NCI-H1694 treated with DMSO at 0.1 percent for 48 hours (cell line): ENCODE measurements around the gene THOP1.
A peak's percentile ranks its signal among the peaks of the same experiment; 100 is the strongest.

Source experiments
- DNase-seq: peaks from one replicate; lab custom pipeline; 2025; lab: John Stamatoyannopoulos, UW

The THOP1 gene

DNA sequence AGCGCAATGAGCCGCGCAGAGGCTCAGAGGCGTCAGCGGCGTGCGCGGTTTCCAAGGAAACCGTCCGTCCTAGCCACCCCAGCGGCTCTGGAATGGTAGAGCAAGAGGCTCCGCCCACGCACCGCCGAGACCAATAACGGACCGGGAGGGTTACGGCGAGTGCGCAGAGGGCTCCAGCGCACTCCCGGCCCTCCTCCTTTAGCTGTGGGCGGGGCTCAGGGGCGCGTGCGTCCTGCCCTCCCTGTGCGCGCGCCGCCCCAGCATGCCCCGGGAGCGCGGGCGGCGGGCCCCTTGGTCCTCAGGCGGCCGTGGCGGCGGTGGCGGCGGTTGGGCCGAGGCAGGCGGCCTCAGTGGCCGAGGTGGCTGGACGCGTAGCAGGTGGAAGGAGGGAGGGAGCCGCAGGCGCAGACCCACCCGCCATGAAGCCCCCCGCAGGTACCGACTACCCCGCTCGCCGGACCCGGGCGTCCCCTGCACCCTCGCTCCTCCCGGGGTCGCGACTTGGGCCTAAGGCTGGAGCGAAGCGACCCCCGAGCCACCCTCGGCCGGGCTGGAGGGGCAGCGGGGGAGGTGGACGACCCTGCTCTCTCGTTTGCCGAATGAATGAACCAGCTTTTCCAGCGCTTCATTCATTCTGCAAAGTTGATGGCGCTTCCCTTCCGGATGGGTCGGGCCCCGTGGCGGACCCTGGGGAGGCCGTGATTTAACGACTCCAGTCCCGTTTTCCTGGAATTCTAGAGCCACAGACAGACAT lies at the start of gene THOP1:
Gene THOP1, plus strand, starts transcription at position 260 of the 754 bp plus-strand sequence. Its CDS starts 160 bp downstream, at position 420.
- DNase-seq, result peak; percentile 93

- no peak for DNase-seq
Observed at GRCh38 chr19:2736550-2737190, 48.6 kb upstream of the THOP1 start.

GRCh38 chr19:2739602-2740313 lies 45.5 kb upstream of the THOP1 start, which contains the start of gene SLC39A3:
Gene SLC39A3 (minus strand): TSS chr19:2740017. CDS start chr19:2737257, 2,760 bp downstream.
- peak; percentile 91 for DNase-seq

GRCh38 chr19:2740314-2740656 lies 45.0 kb upstream of the THOP1 start:
- no peak for DNase-seq

GRCh38 chr19:2743099-2743498 lies 42.2 kb upstream of the THOP1 start:
- DNase-seq, result no peak

GRCh38 chr19:2744113-2744512 lies 41.2 kb upstream of the THOP1 start:
- no peak for DNase-seq

- no peak for DNase-seq
Observed at GRCh38 chr19:2747349-2747748, 38.0 kb upstream of the THOP1 start.

DNA sequence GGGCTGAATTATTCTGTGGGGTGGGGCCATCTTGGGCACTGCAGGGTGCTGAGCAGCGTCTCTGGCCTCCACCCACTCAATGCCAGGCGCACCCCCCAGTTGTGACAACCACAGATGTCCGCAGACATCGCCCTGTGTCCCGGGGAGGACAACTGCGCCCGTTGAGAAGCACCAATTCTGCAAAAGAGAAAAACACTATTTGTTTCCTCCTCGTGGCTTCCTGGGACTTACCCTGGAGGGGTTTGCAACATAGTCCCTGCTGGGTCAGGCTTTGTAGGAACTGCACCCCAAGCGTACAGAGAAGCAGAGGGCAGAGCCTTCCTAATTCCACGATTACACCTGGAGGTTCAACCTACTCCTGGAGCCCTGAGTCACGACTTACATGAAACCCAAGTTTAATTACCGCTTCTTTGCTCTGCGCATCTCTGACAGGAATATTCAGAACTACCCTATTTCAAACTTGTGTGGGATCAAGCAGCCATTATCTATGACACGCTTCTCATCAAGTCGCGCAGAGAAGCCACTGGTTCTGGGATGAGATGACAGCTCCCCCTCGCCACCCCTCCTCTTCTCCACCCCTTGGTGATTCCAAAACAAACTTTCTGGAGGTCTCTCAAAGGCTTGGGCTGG lies 34.4 kb upstream of the THOP1 start:
- no peak for DNase-seq

- no peak for DNase-seq
Observed at GRCh38 chr19:2751438-2751830, 33.9 kb upstream of the THOP1 start.

GRCh38 chr19:2754659-2755447 lies 30.4 kb upstream of the THOP1 start:
- DNase-seq, result no peak

DNA sequence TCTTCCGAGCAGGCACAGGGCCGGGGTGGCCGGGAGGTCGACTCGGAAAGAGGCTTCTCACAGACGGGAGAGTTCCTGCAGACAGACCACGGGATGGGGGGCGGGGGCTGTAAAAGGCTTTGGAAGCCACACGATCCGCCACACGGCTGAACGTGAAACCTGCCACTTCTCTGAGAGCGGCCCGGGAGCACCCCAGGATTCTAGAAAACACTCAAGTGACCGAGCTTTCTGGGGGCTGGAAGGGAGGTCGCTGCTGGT lies 29.9 kb upstream of the THOP1 start:
- DNase-seq, result no peak

GRCh38 chr19:2755811-2756210 lies 29.5 kb upstream of the THOP1 start:
- DNase-seq, result no peak

GRCh38 chr19:2756477-2756876 lies 28.8 kb upstream of the THOP1 start:
- DNase-seq, result no peak

DNA sequence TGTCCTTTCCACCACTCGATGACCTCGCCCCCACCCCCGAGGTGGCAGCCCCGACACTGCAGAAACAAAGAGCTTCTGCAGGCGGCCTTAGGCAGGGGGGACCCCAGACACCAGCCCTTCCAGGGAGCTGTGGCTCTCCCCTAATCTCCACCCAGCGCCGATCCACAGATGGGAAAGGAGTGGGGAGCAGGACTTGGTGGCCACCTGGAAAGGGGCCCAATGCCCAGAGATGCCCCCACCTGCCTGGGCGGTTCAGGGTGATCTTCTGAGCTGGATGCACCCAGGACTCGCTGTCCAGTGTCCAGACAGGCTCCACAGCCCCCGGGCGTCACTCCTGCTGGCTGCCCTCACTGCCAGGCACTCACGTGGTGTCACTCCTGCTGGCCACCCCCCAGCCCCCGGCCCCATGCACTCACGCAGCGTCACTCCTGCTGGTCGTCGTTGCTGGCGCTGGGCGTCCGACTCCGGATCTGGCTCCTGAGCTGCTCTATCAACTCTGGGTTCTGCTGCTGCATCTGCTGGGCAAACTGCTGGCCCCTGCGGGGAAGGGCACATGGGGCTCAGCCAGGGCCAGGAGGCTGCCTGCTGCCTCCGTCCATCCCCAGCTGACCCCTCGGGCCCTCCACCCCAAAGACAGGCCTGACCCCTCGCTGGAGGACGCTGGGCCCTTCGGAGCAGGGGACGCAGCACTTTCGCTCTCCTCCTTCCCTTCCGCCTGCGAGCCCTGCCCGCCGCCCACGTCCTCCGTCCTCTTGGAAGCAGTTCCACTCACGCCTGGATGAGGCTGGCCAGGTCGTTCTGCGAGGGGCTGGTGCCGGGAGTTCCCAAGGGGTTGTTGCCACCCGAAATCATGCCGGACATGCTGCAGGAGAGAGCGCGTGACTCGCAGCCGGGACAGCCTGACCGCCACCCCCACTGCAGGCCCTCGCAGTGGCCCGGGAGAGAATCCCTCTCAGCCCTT lies 28.1 kb upstream of the THOP1 start:
- no peak for DNase-seq

DNA sequence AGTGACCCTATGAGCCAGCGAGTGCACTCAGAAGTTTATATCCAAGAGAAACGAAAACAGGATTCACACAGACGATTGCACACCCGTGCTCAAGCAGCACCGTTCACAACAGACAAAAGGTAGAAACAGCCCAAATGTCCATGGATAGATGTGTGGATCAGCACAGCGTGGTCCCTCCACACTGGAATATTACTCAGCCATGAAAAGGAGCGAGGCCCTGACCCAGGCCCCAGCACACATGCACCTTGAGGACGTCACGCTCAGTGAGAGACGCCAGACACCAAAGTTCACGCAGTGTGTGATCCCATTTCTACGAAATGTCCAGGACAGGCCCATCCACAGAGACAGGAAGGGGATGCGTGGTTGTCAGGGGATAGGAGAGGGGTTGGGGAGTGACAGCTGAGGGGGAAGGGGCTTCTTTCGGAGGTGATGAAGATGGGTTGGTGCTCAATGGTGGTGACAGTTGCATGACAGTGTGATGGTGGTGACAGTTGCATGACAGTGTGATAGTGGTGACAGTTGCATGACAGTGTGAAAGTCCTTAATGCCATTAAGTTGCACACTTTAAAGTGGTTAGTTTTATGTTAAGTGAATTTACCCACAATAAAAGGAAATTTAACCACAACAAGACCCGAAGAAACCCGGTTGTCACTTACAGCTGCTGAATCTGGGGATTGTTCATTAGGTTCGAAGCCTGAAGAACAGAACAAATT lies 26.5 kb upstream of the THOP1 start:
- DNase-seq, result no peak

- DNase-seq, result no peak
Observed at GRCh38 chr19:2759362-2759761, 25.9 kb upstream of the THOP1 start.

DNA sequence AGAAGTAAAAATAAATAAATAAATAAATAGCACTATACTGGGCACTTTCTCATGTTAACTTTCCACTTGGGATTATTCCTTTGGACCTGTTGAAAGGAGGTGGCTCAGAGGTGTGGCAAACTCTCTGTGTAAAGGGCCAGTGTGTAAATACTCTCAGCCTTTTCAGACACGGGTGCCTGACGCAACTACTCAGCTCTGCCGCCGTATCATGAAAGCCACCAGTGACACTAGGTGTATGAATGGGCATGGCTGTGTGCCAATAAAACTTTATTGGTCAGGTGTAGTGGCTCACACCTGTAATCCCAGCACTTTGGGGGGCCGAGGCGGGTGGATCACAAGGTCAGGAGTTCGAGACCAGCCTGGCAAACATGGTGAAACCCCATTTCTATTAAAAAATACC lies 25.3 kb upstream of the THOP1 start:
- no peak for DNase-seq

GRCh38 chr19:2761309-2761677 lies 24.0 kb upstream of the THOP1 start:
- no peak for DNase-seq

DNA sequence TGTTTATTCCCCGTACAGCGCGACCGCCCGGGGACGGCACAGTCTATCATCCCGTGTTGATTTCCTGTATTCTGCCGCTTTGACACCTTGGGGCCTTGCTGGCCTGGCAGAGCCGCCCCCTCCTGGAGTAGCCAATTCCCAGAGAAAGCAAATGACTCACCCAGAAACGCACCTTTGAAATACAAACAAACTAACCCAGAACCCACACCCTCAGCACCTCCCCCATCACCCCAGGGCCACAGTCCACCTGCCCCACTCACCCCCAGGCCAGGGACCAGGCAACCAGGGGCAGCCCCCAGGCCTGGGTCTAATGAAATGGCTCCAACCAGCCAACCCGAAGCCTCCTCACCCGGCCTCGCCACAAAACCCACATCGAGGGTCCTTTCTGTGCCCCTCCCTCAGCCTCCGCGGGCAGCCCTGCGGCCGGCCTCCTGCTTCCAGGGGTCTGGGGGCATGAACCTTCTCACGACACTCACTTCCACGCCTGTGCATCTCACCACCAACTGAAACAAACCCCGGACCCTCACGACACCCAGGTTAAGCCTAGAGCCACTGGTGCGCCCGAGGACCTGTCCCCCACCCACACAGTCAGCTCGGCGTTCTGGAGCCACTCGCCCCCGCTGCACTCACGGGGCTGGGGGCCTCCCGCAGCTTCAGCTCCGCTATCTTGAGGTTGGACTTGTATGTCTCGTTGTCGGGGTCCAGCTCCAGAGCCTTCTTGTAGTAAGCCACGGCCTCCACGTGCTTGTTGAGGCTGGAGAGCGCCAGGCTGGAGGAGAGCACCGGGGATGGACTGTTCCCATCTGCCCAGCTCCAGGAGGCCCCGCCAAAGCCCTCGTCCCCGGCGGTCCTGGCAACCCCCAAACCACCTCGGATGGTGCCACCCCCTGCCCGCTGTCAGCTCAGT lies 23.2 kb upstream of the THOP1 start:
- no peak for DNase-seq
